ENCODE measurements around the gene MDN1.

MDN1 gene

GRCh38 chr6:89690944-89691324 lies 128.7 kb downstream of the MDN1 start:
- FAIRE-seq: no peak

DNA sequence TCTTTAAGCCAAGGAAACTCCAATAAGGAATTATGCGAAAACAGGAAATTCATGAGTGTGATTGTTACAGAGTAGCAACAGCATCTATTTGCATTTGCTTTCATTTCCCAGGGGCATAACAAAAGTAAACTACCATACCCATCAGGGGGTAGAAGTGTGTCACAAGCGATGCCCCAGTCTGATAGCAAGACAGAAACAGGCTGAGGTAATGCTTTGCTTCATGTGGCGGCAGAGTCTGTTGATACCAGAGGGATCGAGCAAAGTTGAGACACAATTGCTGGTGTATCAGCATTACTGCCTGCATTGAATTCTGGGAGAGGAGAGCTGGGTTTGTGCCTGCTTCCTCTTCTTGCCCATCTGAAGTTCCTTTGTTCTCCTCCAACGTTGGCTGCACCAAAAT lies 129.9 kb downstream of the MDN1 start:
- FAIRE-seq: no peak

GRCh38 chr6:89688328-89688727 lies 131.3 kb downstream of the MDN1 start:
- FAIRE-seq: no peak

DNA sequence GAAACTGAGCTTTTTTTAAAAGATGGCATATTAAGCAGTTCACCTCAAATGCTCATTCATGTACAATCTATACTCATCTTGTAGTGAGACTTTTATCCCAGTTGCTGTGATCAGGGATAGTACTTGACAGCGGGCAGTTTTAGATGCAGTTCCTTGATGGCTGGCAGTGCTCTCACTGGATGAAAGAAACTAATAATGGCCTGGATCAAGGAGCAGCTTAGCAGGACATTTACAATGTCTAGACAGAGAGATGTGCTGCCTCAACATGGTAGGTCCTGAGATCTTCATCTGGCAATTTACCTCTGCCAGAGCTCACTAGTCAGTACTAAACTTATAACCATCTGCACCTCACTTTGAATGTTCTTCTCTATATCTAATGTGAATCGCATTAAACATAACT lies 134.3 kb downstream of the MDN1 start:
- FAIRE-seq: no peak

DNA sequence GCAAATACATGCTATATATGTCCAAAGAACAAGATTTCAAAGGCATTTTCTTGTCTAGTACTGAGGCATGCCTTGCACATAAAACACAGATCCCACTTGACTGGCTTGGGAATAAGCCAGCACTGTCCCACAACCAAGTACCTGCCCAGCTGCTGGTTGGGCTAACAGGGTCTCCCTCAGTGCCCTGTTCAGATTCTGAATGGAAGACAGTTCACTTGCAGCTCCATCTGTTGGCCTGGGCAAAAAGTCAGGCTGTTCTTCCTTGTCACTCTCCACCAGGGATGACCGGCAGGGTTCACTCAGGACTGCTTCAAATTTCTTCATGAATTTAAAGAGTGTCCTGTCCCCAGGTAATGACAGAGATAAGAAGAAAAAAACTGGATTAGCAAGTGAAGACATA lies 136.6 kb downstream of the MDN1 start:
- FAIRE-seq: no peak

- FAIRE-seq: no peak
Measured at GRCh38 chr6:89681983-89682564, 137.5 kb downstream of the MDN1 start.

DNA sequence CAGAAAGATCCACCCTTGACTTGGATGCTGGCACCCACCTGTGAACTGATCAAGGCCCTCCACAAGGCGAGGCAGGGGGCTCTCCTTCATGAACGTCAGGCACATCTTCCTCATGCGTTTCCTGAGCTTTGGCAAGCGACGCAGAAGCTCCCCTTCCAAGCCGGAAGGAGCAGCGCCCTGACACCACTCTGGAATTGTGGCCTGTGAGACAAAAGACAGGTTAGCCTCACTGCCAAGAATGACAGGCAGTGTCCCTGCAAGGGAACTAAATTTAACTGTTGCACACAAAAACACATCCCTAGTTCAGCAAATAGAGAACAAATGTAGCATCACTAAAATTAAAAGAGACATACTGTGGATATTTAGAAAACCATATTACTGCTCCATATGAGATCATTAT lies 139.0 kb downstream of the MDN1 start:
- no peak for FAIRE-seq

DNA sequence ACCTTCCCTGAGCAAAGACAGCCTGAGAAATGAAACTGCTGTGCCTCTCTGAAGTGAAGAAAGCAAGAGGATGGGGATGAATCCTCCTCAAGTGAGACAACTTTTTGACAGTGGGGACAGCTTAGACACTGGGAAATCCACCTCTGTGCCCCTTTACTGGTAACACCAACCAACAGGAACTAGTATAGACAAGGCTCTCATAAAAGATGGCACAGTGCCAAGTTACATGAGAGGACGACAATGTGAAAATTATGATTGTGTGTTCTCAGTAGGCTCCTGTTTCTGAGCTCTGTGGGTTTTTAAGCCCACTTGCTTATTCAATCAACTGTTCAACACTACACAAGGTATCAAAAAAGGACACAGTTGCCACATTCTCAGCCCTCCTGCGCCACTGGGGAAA lies 139.4 kb downstream of the MDN1 start:
- FAIRE-seq: no peak

GRCh38 chr6:89679215-89680120 lies 140.1 kb downstream of the MDN1 start:
- FAIRE-seq: no peak

- FAIRE-seq: no peak
Measured at GRCh38 chr6:89678531-89678930, 141.1 kb downstream of the MDN1 start.

- FAIRE-seq: no peak
Measured at GRCh38 chr6:89675949-89676748, 143.4 kb downstream of the MDN1 start.

- no peak for FAIRE-seq
Measured at GRCh38 chr6:89670935-89671565, 148.5 kb downstream of the MDN1 start.

DNA sequence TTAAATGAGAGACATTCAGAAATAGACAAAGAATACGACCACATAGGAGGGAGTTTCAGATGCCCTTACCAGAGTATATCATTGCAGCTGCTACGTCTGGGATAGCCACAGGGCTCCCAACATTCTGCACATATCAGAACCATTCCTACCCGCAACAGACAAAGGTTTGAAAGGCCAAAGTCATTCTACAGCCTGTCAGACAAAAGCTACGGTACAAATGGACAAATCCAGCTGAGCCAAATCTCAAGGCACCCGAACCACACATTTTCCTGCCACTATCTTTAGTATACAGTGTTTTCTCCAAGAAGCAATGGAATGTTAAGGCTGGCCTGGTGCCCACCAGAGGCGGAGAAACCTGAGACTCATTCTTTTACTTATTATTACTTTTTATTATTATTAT lies 150.6 kb downstream of the MDN1 start:
- no peak for FAIRE-seq

DNA sequence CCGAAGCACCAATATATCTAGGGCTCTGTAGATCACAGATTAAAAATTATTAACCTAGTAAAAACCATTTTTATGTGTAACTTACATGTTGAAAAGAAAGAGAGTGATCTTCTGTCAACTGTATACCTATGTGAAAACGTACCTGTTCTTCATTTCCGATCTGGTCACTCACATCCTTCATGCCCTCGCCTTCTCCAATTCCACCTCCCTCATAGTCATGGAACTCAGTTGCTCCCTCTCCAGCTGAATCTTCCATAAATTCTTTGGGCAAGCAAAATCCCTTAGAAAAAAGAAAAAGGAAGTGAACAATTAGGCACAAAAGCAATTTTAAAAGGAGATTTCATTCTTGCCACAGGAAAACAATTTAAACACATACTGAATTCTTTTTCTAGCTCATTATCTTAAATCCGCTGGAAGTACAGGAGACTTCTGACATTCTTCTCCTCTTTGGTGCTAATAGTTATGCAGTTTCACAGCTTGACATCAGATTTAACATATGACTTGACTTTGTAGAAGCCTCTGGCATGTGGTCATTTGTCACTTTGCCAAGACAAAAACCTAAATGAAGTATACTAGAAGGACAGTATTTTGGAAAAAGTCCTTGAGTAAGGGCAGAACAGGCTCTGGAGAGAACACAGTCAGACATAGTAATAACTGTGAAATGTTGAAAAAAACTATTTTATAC lies 151.6 kb downstream of the MDN1 start:
- no peak for FAIRE-seq

DNA sequence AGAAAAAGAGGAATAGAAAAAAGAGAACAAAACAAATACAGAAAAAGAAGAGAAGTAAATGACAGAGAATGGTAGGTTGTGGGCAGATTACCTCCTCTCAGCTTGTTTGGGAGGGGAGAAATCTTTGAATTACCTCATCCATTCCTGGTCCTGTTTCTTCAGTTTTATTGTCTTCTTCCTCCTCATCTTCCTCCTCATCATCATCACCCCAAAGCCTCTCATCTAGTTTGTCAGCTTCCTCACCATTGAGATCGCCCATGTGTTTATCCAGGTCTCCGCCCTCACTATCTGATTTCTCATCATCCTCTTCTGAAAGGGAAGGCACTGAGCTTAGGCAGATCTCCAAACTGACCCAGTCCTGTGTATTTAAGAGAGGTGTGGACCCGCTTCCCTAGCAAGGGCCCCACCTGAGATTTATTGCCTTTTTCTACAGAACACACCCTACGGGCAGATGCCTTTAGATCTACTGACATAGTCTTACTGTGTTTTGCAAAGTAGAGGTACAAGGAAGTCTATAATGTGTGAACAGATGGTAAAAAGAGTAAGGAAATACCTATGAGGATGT lies 156.9 kb downstream of the MDN1 start:
- FAIRE-seq: no peak

DNA sequence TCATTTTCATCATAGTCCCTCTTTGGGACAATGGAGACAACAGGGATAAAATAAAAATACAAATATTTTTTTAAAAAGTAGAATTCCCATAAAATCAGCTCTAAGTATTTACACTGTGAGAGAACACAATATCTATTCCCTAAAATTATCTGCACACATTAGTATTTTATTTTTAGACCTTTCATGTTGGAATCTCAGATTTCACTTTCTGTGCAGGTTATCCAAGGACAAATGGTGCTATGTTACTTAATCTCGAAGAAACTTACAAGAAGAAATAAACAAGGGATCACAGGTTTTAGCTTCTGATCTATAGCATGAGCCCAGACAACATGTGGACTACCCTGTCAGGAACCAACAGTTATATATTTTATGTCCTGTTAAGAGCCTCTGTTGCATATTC lies 158.0 kb downstream of the MDN1 start:
- no peak for FAIRE-seq

DNA sequence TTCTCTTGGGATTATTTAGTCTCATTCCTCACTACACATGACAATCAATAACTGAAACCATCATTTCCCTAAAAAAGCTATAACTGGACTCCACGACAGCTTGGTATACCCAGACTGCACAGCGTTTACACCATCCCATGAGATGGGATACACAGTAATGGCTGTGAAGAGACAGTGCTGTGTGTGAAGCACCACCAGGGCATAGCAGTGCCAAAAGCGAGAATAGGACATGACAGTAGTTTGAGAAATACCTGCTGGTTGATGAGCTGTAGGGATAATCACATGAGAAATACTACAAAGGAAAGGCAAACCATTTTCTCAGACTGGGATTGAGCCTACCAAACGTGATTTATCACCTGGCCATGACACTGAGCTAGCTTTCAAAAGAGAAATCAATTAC lies 158.6 kb downstream of the MDN1 start:
- no peak for FAIRE-seq

GRCh38 chr6:89657445-89658158 lies 162.0 kb downstream of the MDN1 start:
- no peak for FAIRE-seq

DNA sequence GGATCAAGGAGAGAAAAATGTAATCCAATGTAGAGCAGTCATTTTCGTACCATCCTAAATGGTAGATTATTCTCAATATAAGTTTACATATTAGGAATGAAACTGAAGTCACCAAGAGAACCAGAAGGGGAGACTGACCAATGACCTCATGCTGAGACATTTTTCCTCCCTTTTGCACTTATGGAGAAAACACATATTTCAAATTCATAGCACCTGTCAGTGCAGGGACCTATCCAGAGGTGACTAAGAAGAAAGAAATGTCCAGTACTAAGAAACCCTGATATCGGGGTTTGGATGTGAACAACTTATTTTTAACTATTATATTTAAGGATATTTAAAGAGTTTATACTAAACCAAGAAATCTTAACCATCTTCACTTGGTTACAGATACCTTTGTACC lies 164.5 kb downstream of the MDN1 start:
- no peak for FAIRE-seq

- no peak for FAIRE-seq
Measured at GRCh38 chr6:89650579-89650978, 169.0 kb downstream of the MDN1 start.

GRCh38 chr6:89649682-89650081 lies 169.9 kb downstream of the MDN1 start:
- FAIRE-seq: no peak

GRCh38 chr6:89644864-89645263 lies 174.7 kb downstream of the MDN1 start:
- no peak for FAIRE-seq
